ENCODE results near the gene NR6A1.
A peak's percentile ranks its signal among the peaks of the same experiment; 100 is the strongest.
"Not testable (repeated sequence)": the region's sequence is repeated elsewhere in the genome, so short reads cannot be mapped to it uniquely, and the experiment has no call there.

NR6A1 gene

GRCh38 chr9:124621371-124622328 is 149.5 kb downstream of the NR6A1 start:
- no peaks in the 10 kb centered on the region for H3K27me3 ChIP-seq (replicated peaks; ENCODE audit: control insufficient read depth, insufficient read depth, low read length, poor library complexity, severe bottlenecking)
- H3K4me3 ChIP-seq (ENCODE audit: insufficient read depth, low read depth, low read length, poor library complexity, severe bottlenecking), result no peak overlapping the region
- H3K4me1 ChIP-seq (ENCODE audit: control insufficient read depth, insufficient read depth, low read length, poor library complexity, severe bottlenecking), result no peaks in the 10 kb centered on the region
- DNase-seq, result no peak
- H3K27ac ChIP-seq (ENCODE audit: insufficient read depth, low read length, poor library complexity, severe bottlenecking), result no peak overlapping the region
- no peaks in the 10 kb centered on the region for H3K9me3 ChIP-seq (ENCODE audit: control insufficient read depth, low read length)
- H3K36me3 ChIP-seq (ENCODE audit: control insufficient read depth, insufficient read depth, low read length), result no peaks in the 10 kb centered on the region

- no peak for DNase-seq
- Histone ChIP-seq H3K9me3 (ENCODE audit: control insufficient read depth, low read length) (no peaks in the 10 kb centered on the region), H3K4me1 (ENCODE audit: control insufficient read depth, insufficient read depth, low read length, poor library complexity, severe bottlenecking) (no peaks in the 10 kb centered on the region), H3K36me3 (ENCODE audit: control insufficient read depth, insufficient read depth, low read length) (no peaks in the 10 kb centered on the region), H3K27ac (ENCODE audit: insufficient read depth, low read length, poor library complexity, severe bottlenecking) (no peak overlapping the region), H3K27me3 (replicated peaks; ENCODE audit: control insufficient read depth, insufficient read depth, low read length, poor library complexity, severe bottlenecking) (no peaks in the 10 kb centered on the region), H3K4me3 (ENCODE audit: insufficient read depth, low read depth, low read length, poor library complexity, severe bottlenecking) (no peak overlapping the region)
Observed at GRCh38 chr9:124618476-124618875, 152.6 kb downstream of the NR6A1 start.

- Histone ChIP-seq H3K4me1 (ENCODE audit: control insufficient read depth, insufficient read depth, low read length, poor library complexity, severe bottlenecking) (no peaks in the 10 kb centered on the region), H3K36me3 (ENCODE audit: control insufficient read depth, insufficient read depth, low read length) (no peaks in the 10 kb centered on the region), H3K4me3 (ENCODE audit: insufficient read depth, low read depth, low read length, poor library complexity, severe bottlenecking) (no peak overlapping the region), H3K9me3 (ENCODE audit: control insufficient read depth, low read length) (no peaks in the 10 kb centered on the region), H3K27ac (ENCODE audit: insufficient read depth, low read length, poor library complexity, severe bottlenecking) (no peak overlapping the region), H3K27me3 (replicated peaks; ENCODE audit: control insufficient read depth, insufficient read depth, low read length, poor library complexity, severe bottlenecking) (no peaks in the 10 kb centered on the region)
- DNase-seq, result peak; percentile 7 to 18 (median 8)
Observed at GRCh38 chr9:124617477-124618141, 153.5 kb downstream of the NR6A1 start.

GRCh38 chr9:124616961-124617360 is 154.2 kb downstream of the NR6A1 start:
- Histone ChIP-seq H3K4me3 (ENCODE audit: insufficient read depth, low read depth, low read length, poor library complexity, severe bottlenecking) (no peak overlapping the region), H3K36me3 (ENCODE audit: control insufficient read depth, insufficient read depth, low read length) (no peaks in the 10 kb centered on the region), H3K9me3 (ENCODE audit: control insufficient read depth, low read length) (no peaks in the 10 kb centered on the region), H3K27ac (ENCODE audit: insufficient read depth, low read length, poor library complexity, severe bottlenecking) (no peak overlapping the region), H3K27me3 (replicated peaks; ENCODE audit: control insufficient read depth, insufficient read depth, low read length, poor library complexity, severe bottlenecking) (no peaks in the 10 kb centered on the region), H3K4me1 (ENCODE audit: control insufficient read depth, insufficient read depth, low read length, poor library complexity, severe bottlenecking) (no peaks in the 10 kb centered on the region)
- no peak for DNase-seq

GRCh38 chr9:124615840-124616239 is 155.3 kb downstream of the NR6A1 start:
- not testable (repeated sequence) for H3K4me3 ChIP-seq (ENCODE audit: insufficient read depth, low read depth, low read length, poor library complexity, severe bottlenecking); H3K9me3 ChIP-seq (ENCODE audit: control insufficient read depth, low read length); DNase-seq; H3K27me3 ChIP-seq (replicated peaks; ENCODE audit: control insufficient read depth, insufficient read depth, low read length, poor library complexity, severe bottlenecking); H3K4me1 ChIP-seq (ENCODE audit: control insufficient read depth, insufficient read depth, low read length, poor library complexity, severe bottlenecking); H3K36me3 ChIP-seq (ENCODE audit: control insufficient read depth, insufficient read depth, low read length); H3K27ac ChIP-seq (ENCODE audit: insufficient read depth, low read length, poor library complexity, severe bottlenecking)

GRCh38 chr9:124615100-124615742 is 155.9 kb downstream of the NR6A1 start:
- H3K27ac ChIP-seq (ENCODE audit: insufficient read depth, low read length, poor library complexity, severe bottlenecking), result no peak overlapping the region
- H3K27me3 ChIP-seq (replicated peaks; ENCODE audit: control insufficient read depth, insufficient read depth, low read length, poor library complexity, severe bottlenecking), result no peaks in the 10 kb centered on the region
- no peaks in the 10 kb centered on the region for H3K36me3 ChIP-seq (ENCODE audit: control insufficient read depth, insufficient read depth, low read length)
- H3K9me3 ChIP-seq (ENCODE audit: control insufficient read depth, low read length), result no peaks in the 10 kb centered on the region
- no peaks in the 10 kb centered on the region for H3K4me1 ChIP-seq (ENCODE audit: control insufficient read depth, insufficient read depth, low read length, poor library complexity, severe bottlenecking)
- no peak overlapping the region for H3K4me3 ChIP-seq (ENCODE audit: insufficient read depth, low read depth, low read length, poor library complexity, severe bottlenecking)
- DNase-seq, result no peak

- Histone ChIP-seq H3K27ac (ENCODE audit: insufficient read depth, low read length, poor library complexity, severe bottlenecking) (no peak overlapping the region), H3K4me3 (ENCODE audit: insufficient read depth, low read depth, low read length, poor library complexity, severe bottlenecking) (no peak overlapping the region), H3K9me3 (ENCODE audit: control insufficient read depth, low read length) (no peaks in the 10 kb centered on the region), H3K36me3 (ENCODE audit: control insufficient read depth, insufficient read depth, low read length) (no peaks in the 10 kb centered on the region), H3K27me3 (replicated peaks; ENCODE audit: control insufficient read depth, insufficient read depth, low read length, poor library complexity, severe bottlenecking) (no peaks in the 10 kb centered on the region), H3K4me1 (ENCODE audit: control insufficient read depth, insufficient read depth, low read length, poor library complexity, severe bottlenecking) (no peaks in the 10 kb centered on the region)
- DNase-seq, result no peak
Observed at GRCh38 chr9:124613849-124614248, 157.3 kb downstream of the NR6A1 start.

- Histone ChIP-seq H3K36me3 (ENCODE audit: control insufficient read depth, insufficient read depth, low read length) (no peaks in the 10 kb centered on the region), H3K27ac (ENCODE audit: insufficient read depth, low read length, poor library complexity, severe bottlenecking) (no peak overlapping the region), H3K9me3 (ENCODE audit: control insufficient read depth, low read length) (no peaks in the 10 kb centered on the region), H3K27me3 (replicated peaks; ENCODE audit: control insufficient read depth, insufficient read depth, low read length, poor library complexity, severe bottlenecking) (no peaks in the 10 kb centered on the region), H3K4me3 (ENCODE audit: insufficient read depth, low read depth, low read length, poor library complexity, severe bottlenecking) (no peak overlapping the region), H3K4me1 (ENCODE audit: control insufficient read depth, insufficient read depth, low read length, poor library complexity, severe bottlenecking) (no peaks in the 10 kb centered on the region)
- no peak for DNase-seq
Observed at GRCh38 chr9:124611106-124611505, 160.0 kb downstream of the NR6A1 start.

- Histone ChIP-seq H3K4me3 (ENCODE audit: insufficient read depth, low read depth, low read length, poor library complexity, severe bottlenecking) (no peak overlapping the region), H3K9me3 (ENCODE audit: control insufficient read depth, low read length) (no peaks in the 10 kb centered on the region), H3K27me3 (replicated peaks; ENCODE audit: control insufficient read depth, insufficient read depth, low read length, poor library complexity, severe bottlenecking) (no peaks in the 10 kb centered on the region), H3K4me1 (ENCODE audit: control insufficient read depth, insufficient read depth, low read length, poor library complexity, severe bottlenecking) (no peaks in the 10 kb centered on the region), H3K36me3 (ENCODE audit: control insufficient read depth, insufficient read depth, low read length) (no peaks in the 10 kb centered on the region), H3K27ac (ENCODE audit: insufficient read depth, low read length, poor library complexity, severe bottlenecking) (no peak overlapping the region)
- no peak for DNase-seq
Observed at GRCh38 chr9:124606027-124606426, 165.1 kb downstream of the NR6A1 start.

- Histone ChIP-seq H3K27ac (ENCODE audit: insufficient read depth, low read length, poor library complexity, severe bottlenecking) (no peak overlapping the region), H3K4me1 (ENCODE audit: control insufficient read depth, insufficient read depth, low read length, poor library complexity, severe bottlenecking) (no peaks in the 10 kb centered on the region), H3K27me3 (replicated peaks; ENCODE audit: control insufficient read depth, insufficient read depth, low read length, poor library complexity, severe bottlenecking) (no peaks in the 10 kb centered on the region), H3K9me3 (ENCODE audit: control insufficient read depth, low read length) (no peaks in the 10 kb centered on the region), H3K36me3 (ENCODE audit: control insufficient read depth, insufficient read depth, low read length) (no peaks in the 10 kb centered on the region), H3K4me3 (ENCODE audit: insufficient read depth, low read depth, low read length, poor library complexity, severe bottlenecking) (no peak overlapping the region)
- no peak for DNase-seq
Observed at GRCh38 chr9:124605258-124605657, 165.9 kb downstream of the NR6A1 start.

Measured in effector memory CD4-positive, alpha-beta T cell (primary cell).